H1 (cell line): ENCODE measurements around the gene TNRC6B. TPM values are rescaled to one million over a fixed set of nuclear protein-coding genes. Genes with fewer than 3 reads are reported as not detected.

ENCODE experiments used
- BRCA1 ChIP-seq: IDR thresholded peaks from 2 replicates; pipeline ENCODE4 v1.6.1; 2012; ENCODE audit warnings: low read depth, low read length, improper control_type of control experiment
- CTBP2 ChIP-seq: IDR thresholded peaks from 2 replicates; pipeline ENCODE4 v1.7.0; 2011; ENCODE audit warnings: borderline replicate concordance, mild to moderate bottlenecking, moderate library complexity, mixed read lengths, low read length; ENCODE audit not compliant: insufficient read depth, insufficient read length
- EZH2 ChIP-seq: fragments of 200-600 bp; sonication (generic); IDR thresholded peaks from 2 replicates; pipeline ENCODE4 v1.7.1; 2012; ENCODE audit warnings: low read depth, mild to moderate bottlenecking, moderate library complexity, low read length, inconsistent platforms; ENCODE audit not compliant: severe bottlenecking
- NANOG ChIP-seq: IDR thresholded peaks from 2 replicates; pipeline ENCODE4 v1.6.1; 2011; ENCODE audit warnings: low read length, low read depth, mild to moderate bottlenecking, inconsistent platforms; ENCODE audit not compliant: insufficient read depth, poor library complexity, severe bottlenecking
- RBBP5 ChIP-seq: IDR thresholded peaks from 2 replicates; pipeline ENCODE4 v1.7.1; 2012; ENCODE audit warnings: low read depth, mild to moderate bottlenecking, inconsistent platforms, low read length, moderate library complexity, borderline replicate concordance
- SAP30 ChIP-seq: fragments of 300-600 bp; sonication (generic); IDR thresholded peaks from 2 replicates; pipeline ENCODE4 v1.7.1; 2012; ENCODE audit warnings: low read length, moderate library complexity, mild to moderate bottlenecking, inconsistent platforms; ENCODE audit not compliant: insufficient read depth, insufficient replicate concordance
- TAF1 ChIP-seq: IDR thresholded peaks from 2 replicates; pipeline ENCODE4 v1.6.1; 2011; ENCODE audit warnings: mild to moderate bottlenecking, low read depth, low read length
- YY1 ChIP-seq: IDR thresholded peaks from 2 replicates; pipeline ENCODE4 v1.6.1; 2011; ENCODE audit warnings: low read depth, mild to moderate bottlenecking, low read length
- polyA plus RNA-seq, 7 experiments: library from polyadenylated mRNA; depleted of rRNA in 3 of 7; stranded (reverse) in 5 of 7; unstranded in 2 of 7; fragments of >200 nt in 5 of 7; fragments of 200-250 nt in 2 of 7; gene quantifications; 1 replicate in 5 of 7; 2 replicates in 1 of 7; 4 replicates in 1 of 7; pipeline versions ENCODE4 v1.2.1 to v1.2.3, GENCODE V29; 2011 to 2013; ENCODE audit warnings: missing spikeins in 2 of 7, mixed read lengths in 2 of 7
- total RNA-seq: library from RNA; stranded (reverse); fragmentation: NEBNext Ultra II Directional; extraction: Animal tissue kit (Norgen Biotek cat#: 25700); gene quantifications from 2 replicates; pipeline ENCODE4 v1.2.1, GENCODE V29; 2021
- TF ChIP-seq, protein P1 (sequence below): IDR thresholded peaks from 2 replicates; pipeline ENCODE4 v1.6.1; 2012; ENCODE audit warnings: inconsistent platforms

The TNRC6B gene
- total and polyA plus RNA-seq, 2 of the 8 experiments (the other 6 are each of a cell fraction or from before 2014, with no cell fraction given): 12.5 to 48.9 TPM

DNA sequence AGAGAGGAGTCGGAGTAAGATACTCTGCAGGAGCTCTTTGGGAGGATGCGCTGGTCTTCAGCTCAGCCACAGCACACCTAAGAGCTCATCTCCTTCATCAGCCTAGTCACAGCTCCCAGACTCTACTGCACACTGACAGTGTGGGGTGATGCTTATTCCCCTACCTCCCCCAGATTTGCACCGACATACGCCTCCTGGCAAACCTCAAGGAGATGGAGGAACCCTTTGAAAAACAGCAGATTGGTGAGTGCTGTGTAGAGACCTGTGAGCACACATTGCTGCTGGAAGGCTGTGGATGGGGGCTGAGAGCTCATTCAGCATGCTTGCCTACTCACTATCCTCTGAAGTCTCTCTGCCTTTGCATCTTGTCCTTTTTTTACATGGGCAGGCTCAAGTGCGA, 183.4 kb downstream of the TNRC6B start (continued):
- TF ChIP-seq, protein P1, sequence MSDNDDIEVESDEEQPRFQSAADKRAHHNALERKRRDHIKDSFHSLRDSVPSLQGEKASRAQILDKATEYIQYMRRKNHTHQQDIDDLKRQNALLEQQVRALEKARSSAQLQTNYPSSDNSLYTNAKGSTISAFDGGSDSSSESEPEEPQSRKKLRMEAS: no peak
- TF ChIP-seq CTBP2 (no peak), RBBP5 (no peak), NANOG (no peak), EZH2 (no peak), BRCA1 (no peak), SAP30 (no peak), TAF1 (no peak), YY1 (no peak)
